H1 (cell line): Measurements from ENCODE around the gene NFIA. TPM values are rescaled to one million over a fixed set of nuclear protein-coding genes. Genes with fewer than 3 reads are reported as not detected.

Experiments used
- CTCF ChIA-PET: fragments of 300-600 bp; sonication (Branson Sonifier 250); formaldehyde crosslinking; loops from one replicate; lab custom pipeline; 2021; ENCODE audit not compliant: partially characterized antibody; lab: Charles Lee
- POLR2A ChIA-PET: fragments of 300-600 bp; sonication (Branson Sonifier 250); formaldehyde crosslinking; loops from one replicate; lab custom pipeline; 2021; ENCODE audit warnings: inconsistent platforms; ENCODE audit not compliant: partially characterized antibody; lab: Charles Lee
- DNase-seq, 2 experiments: peaks; one replicate each; pipeline versions ENCODE4 v3.0.0 to v3.0.0-alpha.2; 2010 to 2022; ENCODE audit warnings: low spot score in 2 of 2, low read depth in 1 of 2, mixed read lengths in 1 of 2
- FAIRE-seq: peaks from 2 replicates; lab custom pipeline; 2011; peaks lifted over from hg19 to GRCh38; lab: Jason Lieb, UNC
- H2AFZ ChIP-seq: 2 replicates; pipeline ENCODE4 v1.8.1; 2012; ENCODE audit warnings: low read length, inconsistent platforms
- H2AK5ac ChIP-seq: 2 replicates; pipeline ENCODE4 v1.6.1; 2013; ENCODE audit warnings: low read depth, low read length
- H2BK120ac ChIP-seq: replicated peaks from 2 replicates; pipeline ENCODE3; 2013; ENCODE audit warnings: low read depth, low read length, inconsistent platforms
- H2BK12ac ChIP-seq: 2 replicates; pipeline ENCODE4 v1.6.1; 2013; ENCODE audit warnings: low read depth, low read length
- H2BK15ac ChIP-seq: 2 replicates; pipeline ENCODE4 v1.6.1; 2013; ENCODE audit warnings: low read length
- H2BK20ac ChIP-seq: 2 replicates; pipeline ENCODE4 v1.6.1; 2013; ENCODE audit warnings: low read length
- H2BK5ac ChIP-seq: 2 replicates; pipeline ENCODE4 v1.6.1; 2013; ENCODE audit warnings: low read depth, low read length
- H3K14ac ChIP-seq: 2 replicates; pipeline ENCODE4 v1.6.1; 2013; ENCODE audit warnings: inconsistent platforms; ENCODE audit not compliant: insufficient read length
- H3K18ac ChIP-seq: 2 replicates; pipeline ENCODE4 v1.6.1; 2013; ENCODE audit warnings: low read length; ENCODE audit errors: extremely low read depth
- H3K23ac ChIP-seq: 2 replicates; pipeline ENCODE4 v1.6.1; 2013; ENCODE audit warnings: inconsistent platforms; ENCODE audit not compliant: insufficient read length
- H3K23me2 ChIP-seq: 2 replicates; pipeline ENCODE4 v1.6.1; 2013; ENCODE audit warnings: low read depth, low read length
- H3K27ac ChIP-seq: 2 replicates; pipeline ENCODE4 v1.6.1; 2011; ENCODE audit warnings: low read depth, low read length, inconsistent platforms
- H3K27me3 ChIP-seq, 4 experiments: replicated peaks in 1 of 4; 1 replicate in 1 of 4; 2 replicates in 3 of 4; pipeline versions ENCODE4 v1.6.1 to v1.8.1; 2011 to 2013; ENCODE audit warnings: low read length in 3 of 4, mild to moderate bottlenecking in 3 of 4, inconsistent platforms in 2 of 4, mixed read lengths in 2 of 4, moderate library complexity in 1 of 4; ENCODE audit not compliant: control insufficient read depth in 3 of 4, insufficient read depth in 3 of 4; ENCODE audit errors: extremely low read depth in 1 of 4
- H3K36me3 ChIP-seq, 4 experiments: 2 replicates each; pipeline versions ENCODE4 v1.6.1 to v1.8.1; 2011 to 2013; ENCODE audit warnings: mild to moderate bottlenecking in 4 of 4, low read length in 3 of 4, moderate library complexity in 2 of 4, control low read depth in 1 of 4, inconsistent platforms in 1 of 4; ENCODE audit not compliant: insufficient read depth in 4 of 4, control insufficient read depth in 2 of 4
- H3K4ac ChIP-seq: replicated peaks from 2 replicates; pipeline ENCODE3; 2013; ENCODE audit warnings: low read length, low read depth, mixed read lengths, inconsistent platforms; ENCODE audit not compliant: insufficient read length
- H3K4me1 ChIP-seq, 4 experiments: replicated peaks in 1 of 4; 1 replicate in 1 of 4; 2 replicates in 3 of 4; pipeline versions ENCODE4 v1.6.1 to v1.8.1; 2011 to 2013; ENCODE audit warnings: low read length in 3 of 4, inconsistent platforms in 2 of 4, mixed read lengths in 1 of 4; ENCODE audit not compliant: insufficient read depth in 4 of 4, control insufficient read depth in 3 of 4
- H3K4me2 ChIP-seq, 2 experiments: 2 replicates each; pipeline versions ENCODE4 v1.6.1 to v1.8.1; 2011 to 2013; ENCODE audit warnings: low read depth in 2 of 2, low read length in 2 of 2, control low read depth in 1 of 2, inconsistent platforms in 1 of 2, mild to moderate bottlenecking in 1 of 2; ENCODE audit not compliant: insufficient read depth in 1 of 2
- H3K4me3 ChIP-seq, 4 experiments: fragments of 200-600, 300-600 bp in 1 of 4; sonication (generic), shearing (Covaris generic), sonication (Bioruptor Twin) in 1 of 4; 2 replicates each; pipeline versions ENCODE4 v1.5.1 to v1.8.1; 2011 to 2016; ENCODE audit warnings: low read length in 4 of 4, low read depth in 3 of 4, control low read depth in 2 of 4, inconsistent platforms in 2 of 4, mild to moderate bottlenecking in 2 of 4, mixed read lengths in 1 of 4, moderate library complexity in 1 of 4; ENCODE audit not compliant: insufficient read depth in 2 of 4; ENCODE audit errors: extremely low read depth in 1 of 4
- H3K56ac ChIP-seq: replicated peaks from 2 replicates; pipeline ENCODE3; 2013; ENCODE audit warnings: low read depth, mild to moderate bottlenecking, mixed read lengths, low read length, inconsistent platforms; ENCODE audit not compliant: insufficient read length
- H3K79me1 ChIP-seq: 2 replicates; pipeline ENCODE4 v1.6.1; 2013; ENCODE audit warnings: low read depth, low read length, control low read depth
- H3K79me2 ChIP-seq, 2 experiments: 2 replicates each; pipeline versions ENCODE4 v1.6.1 to v1.8.1; 2012 to 2013; ENCODE audit warnings: low read length in 2 of 2, mild to moderate bottlenecking in 2 of 2, inconsistent platforms in 1 of 2; ENCODE audit not compliant: insufficient read depth in 2 of 2, control insufficient read depth in 1 of 2
- H3K9ac ChIP-seq, 4 experiments: replicated peaks in 1 of 4; 1 replicate in 1 of 4; 2 replicates in 3 of 4; pipeline versions ENCODE4 v1.6.1 to v1.8.1; 2011 to 2013; ENCODE audit warnings: low read depth in 3 of 4, low read length in 3 of 4, control low read depth in 2 of 4, mild to moderate bottlenecking in 2 of 4, moderate library complexity in 2 of 4, inconsistent platforms in 1 of 4; ENCODE audit errors: extremely low read depth in 1 of 4
- H3K9me3 ChIP-seq, 2 experiments: 2 replicates each; pipeline versions ENCODE4 v1.6.1 to v1.8.1; 2012 to 2013; ENCODE audit warnings: mild to moderate bottlenecking in 2 of 2, moderate library complexity in 2 of 2, control low read depth in 1 of 2, inconsistent platforms in 1 of 2, low read depth in 1 of 2, low read length in 1 of 2, mixed read lengths in 1 of 2; ENCODE audit not compliant: insufficient read depth in 2 of 2
- H4K20me1 ChIP-seq, 2 experiments: replicated peaks in 1 of 2; 2 replicates each; pipeline versions ENCODE3 to v1.8.1; 2011 to 2013; ENCODE audit warnings: inconsistent platforms in 2 of 2, low read length in 2 of 2, mild to moderate bottlenecking in 1 of 2; ENCODE audit not compliant: insufficient read depth in 2 of 2, control insufficient read depth in 1 of 2
- H4K5ac ChIP-seq: 2 replicates; pipeline ENCODE4 v1.6.1; 2013; ENCODE audit warnings: low read length, low read depth, mixed read lengths, inconsistent platforms; ENCODE audit not compliant: insufficient read length
- H4K8ac ChIP-seq: 2 replicates; pipeline ENCODE4 v1.8.0; 2013; ENCODE audit warnings: mild to moderate bottlenecking, moderate library complexity, low read length, inconsistent platforms; ENCODE audit not compliant: insufficient read depth; ENCODE audit errors: extremely low read depth
- H4K91ac ChIP-seq: replicated peaks from 2 replicates; pipeline ENCODE3; 2013; ENCODE audit warnings: low read length, mixed read lengths, inconsistent platforms; ENCODE audit not compliant: insufficient read length
- CEBPB ChIP-seq: IDR thresholded peaks from 2 replicates; pipeline ENCODE4 v1.6.1; 2012; ENCODE audit warnings: low read depth, low read length
- FOSL1 ChIP-seq: IDR thresholded peaks from 2 replicates; pipeline ENCODE4 v1.6.1; 2011; ENCODE audit warnings: mild to moderate bottlenecking, low read depth, low read length, moderate library complexity; ENCODE audit not compliant: insufficient read depth
- GABPA ChIP-seq: IDR thresholded peaks from 2 replicates; pipeline ENCODE4 v1.6.1; 2011; ENCODE audit warnings: mild to moderate bottlenecking, low read length, moderate library complexity, borderline replicate concordance; ENCODE audit not compliant: insufficient read depth
- KDM4A ChIP-seq: IDR thresholded peaks from one replicate; pipeline ENCODE4 v1.7.1; 2012; ENCODE audit warnings: low read depth, mild to moderate bottlenecking, moderate library complexity, low read length, inconsistent platforms; ENCODE audit not compliant: severe bottlenecking
- KDM5A ChIP-seq: fragments of 200-600 bp; IDR thresholded peaks from 2 replicates; pipeline ENCODE4 v1.7.1; 2012; ENCODE audit warnings: mild to moderate bottlenecking, low read length, inconsistent platforms, mixed read lengths
- POLR2AphosphoS5 ChIP-seq: IDR thresholded peaks from 2 replicates; pipeline ENCODE4 v1.6.1; 2011; ENCODE audit warnings: low read depth, low read length
- POU5F1 ChIP-seq: IDR thresholded peaks from 2 replicates; pipeline ENCODE4 v1.6.1; 2011; ENCODE audit warnings: low read depth, mild to moderate bottlenecking, low read length, moderate library complexity
- SIX5 ChIP-seq: IDR thresholded peaks from 2 replicates; pipeline ENCODE4 v1.6.1; 2011; ENCODE audit warnings: mild to moderate bottlenecking, low read depth, low read length
- SP1 ChIP-seq: IDR thresholded peaks from 2 replicates; pipeline ENCODE4 v1.6.1; 2011; ENCODE audit warnings: low read depth, low read length
- TCF12 ChIP-seq: IDR thresholded peaks from 2 replicates; pipeline ENCODE4 v1.6.1; 2011; ENCODE audit warnings: low read depth, mild to moderate bottlenecking, low read length
- YY1 ChIP-seq: IDR thresholded peaks from 2 replicates; pipeline ENCODE4 v1.6.1; 2011; ENCODE audit warnings: low read depth, mild to moderate bottlenecking, low read length
- WGBS, 2 experiments: shearing (Covaris generic) in 1 of 2; methylation state at CpG; one replicate each; pipeline versions ENCODE4 v1.1.6 to v1.1.7; 2013 to 2015; ENCODE audit warnings: low lambda C conversion rate in 2 of 2, mixed read lengths in 2 of 2, inconsistent platforms in 1 of 2, low coverage in 1 of 2, missing lambda C conversion rate in 1 of 2; ENCODE audit not compliant: insufficient replicate concordance in 2 of 2, insufficient coverage in 1 of 2, insufficient read length in 1 of 2; ENCODE audit errors: extremely low coverage in 1 of 2, missing lambda C conversion rate in 1 of 2; 5-methylcytosine and 5-hydroxymethylcytosine counted together
- polyA plus RNA-seq, 7 experiments: library from polyadenylated mRNA; depleted of rRNA in 3 of 7; stranded (reverse) in 5 of 7; unstranded in 2 of 7; fragments of >200 nt in 5 of 7; fragments of 200-250 nt in 2 of 7; gene quantifications; 1 replicate in 5 of 7; 2 replicates in 1 of 7; 4 replicates in 1 of 7; pipeline versions ENCODE4 v1.2.1 to v1.2.3, GENCODE V29; 2011 to 2013; ENCODE audit warnings: missing spikeins in 2 of 7, mixed read lengths in 2 of 7
- total RNA-seq: library from RNA; stranded (reverse); fragmentation: NEBNext Ultra II Directional; extraction: Animal tissue kit (Norgen Biotek cat#: 25700); gene quantifications from 2 replicates; pipeline ENCODE4 v1.2.1, GENCODE V29; 2021

NFIA gene
- total and polyA plus RNA-seq, 2 of the 8 experiments (the other 6 are each of a cell fraction or from before 2014, with no cell fraction given) = 1.8 to 2.3 TPM

DNA sequence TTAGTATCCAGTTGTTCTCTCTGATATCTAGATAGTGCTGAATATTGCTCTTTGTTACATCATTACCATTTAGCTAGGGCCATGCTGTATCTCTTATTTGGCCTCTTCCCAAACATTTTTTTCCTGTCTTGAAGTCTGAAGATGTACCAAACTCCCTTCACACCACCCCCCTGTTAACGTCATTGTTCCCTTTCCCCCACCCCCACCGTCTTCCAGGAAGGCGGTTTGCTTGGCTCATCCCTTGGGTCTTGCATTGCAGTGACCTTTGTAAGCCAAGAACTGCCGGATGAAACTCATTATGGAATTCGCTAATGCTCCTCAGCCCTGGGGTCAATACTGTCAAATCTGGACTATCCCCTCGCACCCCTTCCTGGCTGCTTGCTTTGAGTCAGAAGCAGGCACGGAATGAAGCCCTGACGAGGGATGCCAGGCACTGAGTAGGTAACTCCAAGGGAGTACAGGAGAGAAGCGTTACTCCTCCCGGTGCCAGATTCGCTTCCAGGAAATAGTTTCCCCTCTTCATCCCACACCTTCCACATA is 359.4 kb downstream of the NFIA start:
- FAIRE-seq (no peak), DNase-seq (no peak)
- no peaks in the 10 kb centered on the region for H3K23me2 ChIP-seq
- H2BK5ac ChIP-seq = no peak overlapping the region
- H2AK5ac ChIP-seq = no peak overlapping the region
- no peak overlapping the region for H2BK20ac ChIP-seq
- no peak overlapping the region for H3K18ac ChIP-seq
- peaks cover 2 to 11% (median 4%) of the 10 kb centered on the region in 4 experiments; a peak in 4 of 7 replicates for H3K4me1 ChIP-seq
- ChIA-PET POLR2A (no interaction called here), CTCF (no interaction called here)
- no peaks in the 10 kb centered on the region for H3K79me1 ChIP-seq
- no peak overlapping the region for H3K14ac ChIP-seq
- H3K27me3 ChIP-seq = no peaks in the 10 kb centered on the region
- no peaks in the 10 kb centered on the region; a peak in 1 of 8 replicates for H3K36me3 ChIP-seq
- no peaks in the 10 kb centered on the region for H3K79me2 ChIP-seq
- H3K27ac ChIP-seq = no peak overlapping the region
- no peaks in the 10 kb centered on the region for H3K9me3 ChIP-seq
- no peak overlapping the region for H3K9ac ChIP-seq
- 82% methylated on average over 9 of the region's 11 CpGs; no CpG with 5 or more reads in 1 of the 2 experiments for WGBS, 2 experiments
- no peak overlapping the region; a peak in 1 of 4 replicates for H3K4me2 ChIP-seq
- H2BK15ac ChIP-seq = no peak overlapping the region
- H4K5ac ChIP-seq = no peak overlapping the region
- H3K56ac ChIP-seq = no peak overlapping the region
- H4K91ac ChIP-seq = no peak overlapping the region
- no peak overlapping the region for H3K23ac ChIP-seq
- no peak overlapping the region for H2AFZ ChIP-seq
- H3K4me3 ChIP-seq = no peak overlapping the region
- H3K4ac ChIP-seq = no peak overlapping the region
- H4K20me1 ChIP-seq = no peaks in the 10 kb centered on the region
- H2BK12ac ChIP-seq = no peak overlapping the region
- no peak overlapping the region for H2BK120ac ChIP-seq
- no peak overlapping the region for H4K8ac ChIP-seq
- TF ChIP-seq KDM4A = no peak
- TF ChIP-seq GABPA = no peak
- TF ChIP-seq TCF12 = no peak
- no peak for TF ChIP-seq YY1
- no peak for TF ChIP-seq SP1
- no peak for TF ChIP-seq SIX5
- no peak for TF ChIP-seq CEBPB
- TF ChIP-seq POU5F1 = no peak
- TF ChIP-seq KDM5A = no peak
- TF ChIP-seq FOSL1 = no peak
- no peak for TF ChIP-seq POLR2AphosphoS5
